NCI-H2227 (cell line): Measurements from ENCODE around the gene GALNT16.
"Not testable (repeated sequence)": the region's sequence is repeated elsewhere in the genome, so short reads cannot be mapped to it uniquely, and the experiment has no call there.

Source experiments
- DNase-seq: peaks from one replicate; lab custom pipeline; 2025; ENCODE audit not compliant: unreplicated experiment; lab: John Stamatoyannopoulos, UW

Gene GALNT16

GRCh38 chr14:69259527-69260189, at the start of gene GALNT16:
Gene GALNT16, plus strand, starts transcription at chr14:69260158. Its CDS starts 133 bp downstream, at chr14:69260291.
- DNase-seq, result peak; percentile 75

GRCh38 chr14:69214393-69214792, 45.6 kb upstream of the GALNT16 start:
- no peak for DNase-seq

DNA sequence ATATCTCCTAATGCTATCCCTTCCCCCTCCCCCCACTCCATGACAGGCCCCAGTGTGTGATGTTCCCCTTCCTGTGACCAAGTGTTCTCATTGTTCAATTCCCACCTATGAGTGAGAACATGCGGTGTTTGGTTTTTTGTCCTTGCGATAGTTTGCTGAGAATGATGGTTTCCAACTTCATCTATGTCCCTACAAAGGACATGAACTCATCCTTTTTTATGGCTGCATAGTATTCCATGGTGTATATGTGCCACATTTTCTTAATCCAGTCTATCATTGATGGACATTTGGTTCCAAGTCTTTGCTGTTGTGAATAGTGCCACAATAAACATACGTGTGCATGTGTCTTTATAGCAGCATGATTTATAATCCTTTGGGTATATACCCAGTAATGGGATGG, 42.3 kb upstream of the GALNT16 start:
- DNase-seq, result not testable (repeated sequence)

DNA sequence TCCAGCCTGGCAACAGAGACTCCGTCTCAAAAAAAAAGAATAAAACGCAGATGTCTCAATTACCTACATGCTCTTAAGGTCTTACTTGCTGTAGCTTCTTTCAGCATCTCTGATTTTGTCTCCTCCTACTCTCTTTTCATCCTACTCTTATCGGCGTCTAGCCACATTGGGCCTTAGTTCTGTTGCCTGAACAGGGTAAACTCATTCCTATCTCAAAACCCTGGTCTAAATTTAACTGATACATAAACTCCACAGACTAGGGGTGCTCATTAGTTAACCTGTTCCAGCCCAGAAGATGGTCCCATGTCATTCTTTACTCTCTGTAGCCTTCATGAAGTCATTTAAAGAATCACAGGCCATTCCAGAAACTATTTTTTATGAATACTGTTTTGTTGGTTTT, 35.0 kb upstream of the GALNT16 start:
- no peak for DNase-seq

DNA sequence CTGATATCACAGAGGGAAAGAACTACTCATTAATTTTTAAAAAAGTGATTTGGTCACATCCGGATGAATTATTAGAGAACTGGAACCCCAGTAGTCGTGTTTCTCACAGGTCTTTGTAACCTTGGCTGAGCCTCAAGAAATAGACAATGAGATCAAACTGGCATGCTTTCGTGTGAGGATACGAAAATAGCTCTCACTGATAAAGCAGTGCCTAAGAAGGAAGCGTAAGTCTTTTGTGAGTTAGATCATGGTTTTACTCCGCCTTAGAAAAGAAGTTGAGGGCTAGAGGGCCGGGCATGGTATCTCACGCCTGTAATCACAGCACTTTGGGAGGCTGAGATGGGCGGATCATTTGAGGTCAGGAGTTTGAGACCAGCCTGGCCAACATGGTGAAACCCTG, 33.8 kb upstream of the GALNT16 start:
- DNase-seq, result no peak

DNA sequence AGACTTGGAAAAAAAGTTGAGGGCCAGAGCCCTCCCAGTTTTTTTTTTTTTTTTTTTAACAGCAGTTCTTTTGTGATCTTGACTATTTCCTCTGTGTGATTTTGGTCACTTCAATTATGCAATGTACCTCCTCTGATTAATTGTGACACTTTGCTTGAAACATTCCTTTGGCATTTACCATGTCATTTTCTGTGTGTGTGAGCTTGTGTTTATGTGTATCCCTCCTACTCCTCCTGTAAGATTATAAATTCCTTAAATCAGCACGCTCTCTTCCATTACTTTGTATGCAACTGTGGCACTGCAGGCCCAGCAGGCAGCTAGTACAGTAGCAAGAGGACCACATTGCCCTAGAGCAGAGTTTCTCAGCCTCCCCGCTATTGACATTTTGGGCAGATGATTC, 33.2 kb upstream of the GALNT16 start:
- DNase-seq, result no peak

GRCh38 chr14:69231486-69231885, 28.5 kb upstream of the GALNT16 start:
- DNase-seq, result no peak

- DNase-seq, result no peak
Measured at GRCh38 chr14:69232388-69232787, 27.6 kb upstream of the GALNT16 start.

DNA sequence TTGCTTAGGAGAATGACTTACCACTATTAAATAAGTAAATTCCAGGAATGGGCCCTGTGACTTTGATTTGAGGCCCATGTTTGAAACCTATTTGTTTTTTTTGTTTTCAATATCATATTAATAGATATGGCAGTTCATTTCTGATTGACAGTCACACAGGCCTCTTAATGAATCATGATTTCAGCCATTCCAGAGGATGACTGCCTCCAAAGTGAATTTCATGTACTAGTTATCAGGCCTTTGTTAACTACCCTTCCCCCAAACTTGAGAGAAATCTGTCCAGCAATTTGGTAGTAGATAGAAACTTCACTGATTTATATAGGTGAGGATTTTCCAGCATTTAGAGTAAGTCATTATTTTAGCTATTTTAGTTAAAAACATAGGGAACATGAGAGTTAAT, 25.9 kb upstream of the GALNT16 start:
- DNase-seq, result no peak

GRCh38 chr14:69235708-69236107, 24.2 kb upstream of the GALNT16 start:
- no peak for DNase-seq

DNA sequence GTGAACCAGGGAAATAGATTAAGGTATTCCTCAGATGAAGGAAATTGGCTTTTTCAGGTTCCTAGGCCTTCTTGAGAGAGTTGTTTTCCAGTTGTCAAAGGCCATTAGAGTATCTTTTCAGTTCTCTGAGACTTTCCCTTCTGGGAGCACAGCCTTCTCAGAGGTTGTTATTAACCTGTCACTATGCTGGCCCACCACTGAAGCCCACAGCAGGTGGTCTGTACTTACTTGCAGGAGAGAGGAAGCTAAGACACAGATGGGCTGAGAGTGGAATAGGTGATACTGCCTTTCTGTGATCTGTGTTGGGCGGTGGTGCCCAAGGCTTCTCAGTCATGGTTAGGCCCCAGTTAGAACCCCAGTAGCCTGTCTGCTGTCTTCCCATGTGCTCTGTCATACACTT, 22.8 kb upstream of the GALNT16 start:
- peak; percentile 51 for DNase-seq

- no peak for DNase-seq
Measured at GRCh38 chr14:69237584-69237983, 22.4 kb upstream of the GALNT16 start.

- DNase-seq, result no peak
Measured at GRCh38 chr14:69238883-69239282, 21.1 kb upstream of the GALNT16 start.

GRCh38 chr14:69240527-69241173, 19.3 kb upstream of the GALNT16 start:
- no peak for DNase-seq

GRCh38 chr14:69241577-69241976, 18.4 kb upstream of the GALNT16 start:
- no peak for DNase-seq

DNA sequence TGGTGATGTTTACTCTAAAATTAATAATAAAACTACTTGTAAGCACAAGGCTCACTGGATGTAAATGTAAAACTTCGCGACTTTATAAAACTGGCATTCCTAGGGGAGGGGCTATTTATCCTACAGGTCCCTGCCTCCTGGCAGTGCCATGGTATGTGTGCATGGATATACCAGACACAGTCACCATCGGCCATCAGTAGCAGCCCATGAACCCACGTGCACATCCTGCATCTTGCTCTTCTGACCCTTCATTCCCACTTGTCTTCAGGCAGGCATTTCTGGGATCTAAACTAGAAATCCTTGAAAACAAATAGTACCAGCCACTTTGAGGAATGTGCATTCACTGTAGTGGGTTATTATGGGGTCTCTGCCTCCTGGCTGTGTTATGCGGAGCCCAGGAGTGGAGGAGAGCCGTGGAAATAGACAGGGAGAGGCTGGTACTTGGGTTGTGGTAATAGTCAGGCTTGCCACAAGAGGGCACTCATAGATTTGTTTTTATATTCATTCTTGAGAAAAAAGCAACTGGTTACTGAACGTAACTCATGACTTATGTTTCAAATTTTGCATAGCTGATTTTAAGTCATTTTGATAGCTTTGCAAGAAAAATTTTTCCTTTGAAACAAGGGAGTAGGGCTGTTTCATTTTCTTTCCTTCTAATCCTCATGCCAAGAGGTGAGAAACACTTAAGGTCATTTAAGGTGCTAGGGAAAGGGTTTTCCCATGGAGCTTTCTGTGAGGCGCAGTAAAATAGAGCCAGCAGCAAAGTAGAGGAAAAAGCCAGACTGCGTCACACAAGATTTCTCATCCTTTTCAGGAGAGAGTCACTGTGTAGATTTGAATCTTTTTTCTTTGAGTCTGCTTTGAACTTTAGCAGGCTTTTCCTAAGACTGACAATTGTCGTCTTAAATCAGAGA, 17.4 kb upstream of the GALNT16 start:
- peak; percentile 66 for DNase-seq

DNA sequence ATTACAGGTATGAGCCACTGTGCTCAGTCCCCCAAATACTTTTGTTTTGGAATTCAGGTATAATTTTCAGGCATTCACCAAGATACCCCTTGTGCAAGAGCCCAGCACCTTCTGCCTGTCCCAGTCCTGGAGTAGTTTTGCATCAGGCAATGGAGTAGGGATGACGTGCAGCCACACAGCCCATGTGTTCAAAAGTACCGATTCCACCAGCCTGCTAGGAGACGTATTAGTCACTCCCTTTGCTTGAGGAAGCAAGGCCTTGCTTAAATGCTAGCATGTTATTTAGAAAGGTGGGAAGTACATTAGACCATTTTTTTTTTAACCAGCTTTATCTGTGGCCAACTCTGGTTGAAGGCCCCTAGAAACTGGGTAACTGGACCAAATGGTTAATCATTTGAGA, 15.0 kb upstream of the GALNT16 start:
- DNase-seq, result no peak

GRCh38 chr14:69246331-69246730, 13.6 kb upstream of the GALNT16 start:
- no peak for DNase-seq

GRCh38 chr14:69247676-69248440, 12.1 kb upstream of the GALNT16 start:
- no peak for DNase-seq

DNA sequence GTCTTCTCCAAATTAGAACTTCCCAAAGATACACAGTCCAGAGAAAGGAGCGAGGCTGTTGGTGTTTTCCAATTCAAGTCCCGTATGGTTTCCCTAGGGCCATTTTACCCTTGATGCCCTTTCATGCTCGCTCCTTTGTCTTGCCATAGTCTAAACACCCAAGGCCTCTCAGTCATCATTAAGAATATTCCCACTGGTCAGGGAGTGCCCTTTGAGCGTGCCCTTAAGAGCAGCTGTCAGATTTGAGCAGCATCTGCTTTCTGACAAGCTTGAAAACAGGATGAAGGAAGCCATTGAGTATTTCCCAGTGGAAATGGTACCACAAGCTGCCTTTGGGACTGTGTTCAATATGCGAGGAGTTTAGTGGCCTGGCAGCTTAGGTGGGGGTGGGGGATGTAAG, 10.4 kb upstream of the GALNT16 start:
- no peak for DNase-seq

- no peak for DNase-seq
Measured at GRCh38 chr14:69252851-69253250, 7.1 kb upstream of the GALNT16 start.
